Hypothalamus (tissue), 51 donors: ENCODE data around the gene SGIP1.
"Not testable (repeated sequence)": the region's sequence is repeated elsewhere in the genome, so short reads cannot be mapped to it uniquely, and the experiment has no call there.

Experiments used
- DNase-seq, 51 donors: peaks; one replicate each; lab custom pipeline; 2025; lab: John Stamatoyannopoulos, UW

SGIP1 gene

GRCh38 chr1:66795839-66796238 lies 261.9 kb downstream of the SGIP1 start:
- DNase-seq, result not testable (repeated sequence)
